ENCODE results near the gene ALKBH6. TPM values are rescaled to one million over a fixed set of nuclear protein-coding genes. Genes with fewer than 3 reads are reported as not detected.

The ALKBH6 gene
- total RNA-seq, 2 donors from 2014 or later = 42.0 to 49.0 TPM

DNA sequence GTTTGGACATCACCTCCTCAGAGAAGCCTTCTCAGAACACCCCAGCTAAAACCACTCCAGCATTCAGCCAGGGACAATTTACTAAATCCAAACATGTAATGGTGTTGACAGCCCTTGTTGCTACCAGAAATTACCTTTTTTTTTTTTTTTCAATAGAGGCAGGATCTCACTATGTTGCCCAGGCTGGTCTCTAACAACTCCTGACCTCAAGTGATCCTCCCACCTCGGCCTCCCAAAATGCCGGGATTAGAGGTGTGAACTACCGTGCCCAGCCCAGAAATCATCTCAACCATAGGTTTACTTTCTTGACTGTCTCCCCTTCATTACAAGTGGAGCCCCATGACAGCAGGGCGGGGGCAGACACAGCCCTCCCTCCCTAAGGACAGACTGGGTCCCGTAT lies 9.4 kb upstream of the ALKBH6 start:
- TF ChIP-seq POLR2A (IDR thresholded peaks at IDR 0.05) = no peak
- TF ChIP-seq POLR2AphosphoS5 (IDR thresholded peaks at IDR 0.05) = no peak
- TF ChIP-seq, protein P1, sequence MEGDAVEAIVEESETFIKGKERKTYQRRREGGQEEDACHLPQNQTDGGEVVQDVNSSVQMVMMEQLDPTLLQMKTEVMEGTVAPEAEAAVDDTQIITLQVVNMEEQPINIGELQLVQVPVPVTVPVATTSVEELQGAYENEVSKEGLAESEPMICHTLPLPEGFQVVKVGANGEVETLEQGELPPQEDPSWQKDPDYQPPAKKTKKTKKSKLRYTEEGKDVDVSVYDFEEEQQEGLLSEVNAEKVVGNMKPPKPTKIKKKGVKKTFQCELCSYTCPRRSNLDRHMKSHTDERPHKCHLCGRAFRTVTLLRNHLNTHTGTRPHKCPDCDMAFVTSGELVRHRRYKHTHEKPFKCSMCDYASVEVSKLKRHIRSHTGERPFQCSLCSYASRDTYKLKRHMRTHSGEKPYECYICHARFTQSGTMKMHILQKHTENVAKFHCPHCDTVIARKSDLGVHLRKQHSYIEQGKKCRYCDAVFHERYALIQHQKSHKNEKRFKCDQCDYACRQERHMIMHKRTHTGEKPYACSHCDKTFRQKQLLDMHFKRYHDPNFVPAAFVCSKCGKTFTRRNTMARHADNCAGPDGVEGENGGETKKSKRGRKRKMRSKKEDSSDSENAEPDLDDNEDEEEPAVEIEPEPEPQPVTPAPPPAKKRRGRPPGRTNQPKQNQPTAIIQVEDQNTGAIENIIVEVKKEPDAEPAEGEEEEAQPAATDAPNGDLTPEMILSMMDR (IDR thresholded peaks at IDR 0.05) = no peak
- no peak overlapping the region for H3K27ac ChIP-seq
- no peak for DNase-seq (ENCODE audit: low spot score)
- no peak overlapping the region for H3K4me3 ChIP-seq
- no peaks in the 10 kb centered on the region for H3K9me3 ChIP-seq
- H3K27me3 ChIP-seq (replicated peaks; ENCODE audit: insufficient read depth) = no peaks in the 10 kb centered on the region
- intact Hi-C loops (cut with DNase I) = no loop called here
- H3K36me3 ChIP-seq = no peaks in the 10 kb centered on the region
- 90% methylated on average over 5 of the region's 5 CpGs for WGBS
- H3K4me1 ChIP-seq (replicated peaks) = no peaks in the 10 kb centered on the region

DNA sequence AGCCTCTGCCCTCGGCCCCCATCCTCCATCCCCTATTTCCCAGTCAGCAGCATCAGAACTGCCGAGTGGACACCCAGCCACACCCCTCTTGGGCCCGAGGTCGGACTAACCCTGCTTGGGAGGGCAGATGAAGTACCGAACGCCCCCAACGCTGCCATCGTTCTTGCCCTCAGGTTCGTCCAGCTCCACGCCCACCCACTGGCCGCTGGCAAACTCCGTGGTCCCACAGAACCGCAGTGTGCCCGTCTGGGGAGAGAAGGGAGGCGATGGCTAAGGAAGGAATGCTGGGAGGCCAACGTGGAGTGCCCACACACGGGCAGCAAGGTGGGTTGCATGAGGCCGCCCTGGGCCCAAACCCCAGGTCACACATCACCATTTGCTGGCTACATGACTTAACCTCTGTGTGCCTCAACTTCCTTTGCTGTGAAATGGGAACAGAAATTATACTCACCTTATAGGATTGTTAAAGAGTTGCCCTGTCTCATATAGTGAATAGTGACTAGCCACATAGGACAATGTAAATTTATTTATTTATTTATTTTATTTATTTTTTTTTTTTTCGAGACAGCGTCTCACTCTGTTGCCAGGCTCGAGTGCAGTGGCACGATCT lies 5.2 kb upstream of the ALKBH6 start:
- H3K9me3 ChIP-seq = no peaks in the 10 kb centered on the region
- H3K4me3 ChIP-seq = no peak overlapping the region
- H3K36me3 ChIP-seq = no peaks in the 10 kb centered on the region
- intact Hi-C loops (cut with DNase I) = no loop called here
- DNase-seq (ENCODE audit: low spot score) = no peak
- no peaks in the 10 kb centered on the region for H3K27me3 ChIP-seq (replicated peaks; ENCODE audit: insufficient read depth)
- H3K27ac ChIP-seq = no peak overlapping the region
- H3K4me1 ChIP-seq (replicated peaks) = no peaks in the 10 kb centered on the region
- TF ChIP-seq, protein P1 (IDR thresholded peaks at IDR 0.05) = no peak
- TF ChIP-seq POLR2A (IDR thresholded peaks at IDR 0.05) (no peak), POLR2AphosphoS5 (IDR thresholded peaks at IDR 0.05) (no peak)
- WGBS = 89% methylated on average over 22 of the region's 22 CpGs

DNA sequence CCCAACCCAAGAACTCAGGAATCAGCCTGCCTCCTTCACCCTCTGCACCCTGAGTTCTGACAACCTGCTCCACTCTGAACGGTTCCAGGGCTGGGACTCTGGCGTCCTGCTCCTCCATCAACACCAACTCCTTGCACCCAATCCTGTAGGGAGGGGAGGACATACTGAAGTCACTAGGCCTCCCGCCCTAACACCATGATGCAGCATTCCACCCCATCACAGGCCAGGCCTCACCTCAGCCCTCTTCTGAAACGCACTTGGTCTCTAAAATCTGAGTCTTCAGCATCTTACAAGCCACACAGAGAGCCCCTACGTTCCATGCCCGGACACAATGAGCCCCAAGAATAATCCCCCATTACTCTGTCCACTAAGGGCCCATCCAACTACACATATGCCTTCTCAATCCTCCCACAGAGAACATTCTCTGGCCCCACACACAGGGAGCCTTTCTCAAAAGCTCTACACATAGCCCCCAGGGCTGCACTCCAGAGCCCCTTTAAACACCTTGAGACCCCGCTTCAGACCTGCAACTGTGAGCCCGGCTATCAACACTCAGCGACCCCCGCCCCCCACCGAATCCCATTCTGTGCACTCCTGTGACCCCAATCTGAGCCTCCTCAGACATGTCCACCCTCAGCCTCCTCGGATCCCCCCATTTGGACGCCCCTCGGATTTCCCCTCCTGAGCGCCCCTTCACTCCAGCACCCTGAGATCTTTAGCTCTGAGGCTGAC lies 567 bp downstream of the ALKBH6 start:
- Histone ChIP-seq H3K27ac (peak overlapping the region; percentile 70), H3K4me3 (peak overlapping the region; percentile 44 to 57), H3K4me1 (replicated peaks) (peaks cover 4% of the 10 kb centered on the region), H3K9me3 (no peaks in the 10 kb centered on the region), H3K36me3 (no peaks in the 10 kb centered on the region), H3K27me3 (replicated peaks; ENCODE audit: insufficient read depth) (no peaks in the 10 kb centered on the region)
- TF ChIP-seq POLR2AphosphoS5 (IDR thresholded peaks at IDR 0.05) (no peak), POLR2A (IDR thresholded peaks at IDR 0.05) (no peak)
- TF ChIP-seq, protein P1 (IDR thresholded peaks at IDR 0.05) = no peak
- intact Hi-C loops (cut with DNase I) = loop anchor here (5.0 kb wide), 1 partner anchor 39 kb away; the partner anchor contains the start of genes THAP8 and WDR62
- 25% methylated on average over 15 of the region's 15 CpGs for WGBS
- DNase-seq (ENCODE audit: low spot score) = no peak

DNA sequence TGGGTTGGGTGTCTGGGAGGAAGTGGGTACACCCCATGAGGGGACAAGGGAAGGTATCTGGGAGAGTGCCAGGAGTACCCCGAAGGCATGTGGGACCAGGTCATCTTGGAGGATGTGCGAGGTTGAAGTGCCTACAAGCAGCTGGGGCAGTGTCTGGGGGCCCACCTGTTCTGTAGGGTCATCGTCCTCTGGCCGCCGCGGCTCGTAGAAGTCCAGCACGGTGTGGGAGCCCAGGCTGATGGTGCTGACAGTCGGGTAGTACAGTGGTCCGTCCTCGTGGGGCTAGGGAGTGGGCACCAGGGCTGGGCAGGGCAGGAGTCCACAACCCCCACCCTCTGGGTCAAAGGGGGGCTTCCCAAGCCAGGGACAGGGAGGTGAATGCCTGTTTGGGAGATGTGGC lies 3.6 kb downstream of the ALKBH6 start:
- H3K4me1 ChIP-seq (replicated peaks) = peaks cover 4% of the 10 kb centered on the region
- H3K27ac ChIP-seq = no peak overlapping the region
- no peaks in the 10 kb centered on the region for H3K27me3 ChIP-seq (replicated peaks; ENCODE audit: insufficient read depth)
- H3K36me3 ChIP-seq = no peaks in the 10 kb centered on the region
- WGBS = 96% methylated on average over 11 of the region's 11 CpGs
- DNase-seq (ENCODE audit: low spot score) = no peak
- TF ChIP-seq POLR2A (IDR thresholded peaks at IDR 0.05) = no peak
- no peak for TF ChIP-seq POLR2AphosphoS5 (IDR thresholded peaks at IDR 0.05)
- TF ChIP-seq, protein P1 (IDR thresholded peaks at IDR 0.05) = no peak
- H3K4me3 ChIP-seq = no peak overlapping the region
- intact Hi-C loops (cut with DNase I) = loop anchor here (5.0 kb wide), 1 partner anchor 42 kb away; the partner anchor contains the start of genes THAP8 and WDR62
- H3K9me3 ChIP-seq = no peaks in the 10 kb centered on the region

Measured in prostate gland (tissue), 2 donors.